HG02798 (cell line): ENCODE data around the gene SESTD1.
"Not testable (repeated sequence)": the region's sequence is repeated elsewhere in the genome, so short reads cannot be mapped to it uniquely, and the experiment has no call there.

Source experiments
- ATAC-seq: cut with Tn5 transposase; IDR thresholded peaks from one replicate; pipeline ENCODE4 v1.9.1; 2021; ENCODE audit warnings: mild to moderate bottlenecking; ENCODE audit not compliant: unreplicated experiment, poor library complexity

The SESTD1 gene

GRCh38 chr2:179239838-179240237 is 24.8 kb downstream of the SESTD1 start:
- no peak for ATAC-seq

- ATAC-seq = peak; percentile 57
Measured at GRCh38 chr2:179239195-179239594, 25.4 kb downstream of the SESTD1 start.

- ATAC-seq = no peak
Measured at GRCh38 chr2:179238027-179238426, 26.6 kb downstream of the SESTD1 start.

- no peak for ATAC-seq
Measured at GRCh38 chr2:179237209-179237946, 27.3 kb downstream of the SESTD1 start.

- no peak for ATAC-seq
Measured at GRCh38 chr2:179235463-179236108, 29.0 kb downstream of the SESTD1 start.

- no peak for ATAC-seq
Measured at GRCh38 chr2:179234658-179235240, 29.9 kb downstream of the SESTD1 start.

GRCh38 chr2:179233626-179234430 is 30.8 kb downstream of the SESTD1 start:
- ATAC-seq = no peak

- ATAC-seq = no peak
Measured at GRCh38 chr2:179233083-179233490, 31.5 kb downstream of the SESTD1 start.

GRCh38 chr2:179226961-179227259 is 37.7 kb downstream of the SESTD1 start:
- no peak for ATAC-seq

GRCh38 chr2:179226203-179226960 is 38.2 kb downstream of the SESTD1 start:
- ATAC-seq = no peak

GRCh38 chr2:179224361-179224760 is 40.3 kb downstream of the SESTD1 start:
- no peak for ATAC-seq

GRCh38 chr2:179222076-179222475 is 42.6 kb downstream of the SESTD1 start:
- ATAC-seq = no peak

GRCh38 chr2:179218848-179219594 is 45.6 kb downstream of the SESTD1 start:
- peak; percentile 95 for ATAC-seq

GRCh38 chr2:179214671-179215070 is 50.0 kb downstream of the SESTD1 start:
- not testable (repeated sequence) for ATAC-seq

- ATAC-seq = no peak
Measured at GRCh38 chr2:179211355-179211754, 53.3 kb downstream of the SESTD1 start.

- ATAC-seq = not testable (repeated sequence)
Measured at GRCh38 chr2:179208277-179208676, 56.4 kb downstream of the SESTD1 start.

- ATAC-seq = no peak
Measured at GRCh38 chr2:179207047-179207446, 57.6 kb downstream of the SESTD1 start.

GRCh38 chr2:179201869-179202268 is 62.8 kb downstream of the SESTD1 start:
- ATAC-seq = no peak

- not testable (repeated sequence) for ATAC-seq
Measured at GRCh38 chr2:179195926-179196590, 68.6 kb downstream of the SESTD1 start.
